HFF-Myc (cell line): ENCODE results near the gene ANKRD33B.

Experiments
- DNase-seq: peaks from one replicate; pipeline ENCODE4 v3.0.0-alpha.2; 2011; ENCODE audit warnings: low read depth; ENCODE audit errors: extremely low read depth
- H3K4me3 ChIP-seq: replicated peaks from 2 replicates; pipeline ENCODE4 v1.5.1; 2011; ENCODE audit warnings: low read depth, mild to moderate bottlenecking, control low read depth, low read length
- TF ChIP-seq, protein P1 (sequence below): IDR thresholded peaks from 2 replicates; pipeline ENCODE4 v1.5.1; 2012; ENCODE audit warnings: mild to moderate bottlenecking, low read depth, low read length, control low read depth; ENCODE audit errors: missing control alignments

The ANKRD33B gene

GRCh38 chr5:10699281-10699874 lies 135.5 kb downstream of the ANKRD33B start:
- no peak overlapping the region for H3K4me3 ChIP-seq
- no peak for DNase-seq
- TF ChIP-seq, protein P1, sequence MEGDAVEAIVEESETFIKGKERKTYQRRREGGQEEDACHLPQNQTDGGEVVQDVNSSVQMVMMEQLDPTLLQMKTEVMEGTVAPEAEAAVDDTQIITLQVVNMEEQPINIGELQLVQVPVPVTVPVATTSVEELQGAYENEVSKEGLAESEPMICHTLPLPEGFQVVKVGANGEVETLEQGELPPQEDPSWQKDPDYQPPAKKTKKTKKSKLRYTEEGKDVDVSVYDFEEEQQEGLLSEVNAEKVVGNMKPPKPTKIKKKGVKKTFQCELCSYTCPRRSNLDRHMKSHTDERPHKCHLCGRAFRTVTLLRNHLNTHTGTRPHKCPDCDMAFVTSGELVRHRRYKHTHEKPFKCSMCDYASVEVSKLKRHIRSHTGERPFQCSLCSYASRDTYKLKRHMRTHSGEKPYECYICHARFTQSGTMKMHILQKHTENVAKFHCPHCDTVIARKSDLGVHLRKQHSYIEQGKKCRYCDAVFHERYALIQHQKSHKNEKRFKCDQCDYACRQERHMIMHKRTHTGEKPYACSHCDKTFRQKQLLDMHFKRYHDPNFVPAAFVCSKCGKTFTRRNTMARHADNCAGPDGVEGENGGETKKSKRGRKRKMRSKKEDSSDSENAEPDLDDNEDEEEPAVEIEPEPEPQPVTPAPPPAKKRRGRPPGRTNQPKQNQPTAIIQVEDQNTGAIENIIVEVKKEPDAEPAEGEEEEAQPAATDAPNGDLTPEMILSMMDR, result no peak

GRCh38 chr5:10699987-10700386 lies 136.1 kb downstream of the ANKRD33B start:
- DNase-seq, result no peak
- H3K4me3 ChIP-seq, result no peak overlapping the region
- TF ChIP-seq, protein P1, result no peak

GRCh38 chr5:10700516-10700915 lies 136.6 kb downstream of the ANKRD33B start:
- no peak for DNase-seq
- H3K4me3 ChIP-seq, result no peak overlapping the region
- TF ChIP-seq, protein P1, result no peak

- H3K4me3 ChIP-seq, result no peak overlapping the region
- peak; percentile 36 for DNase-seq
- TF ChIP-seq, protein P1, result peak; percentile 44
Observed at GRCh38 chr5:10701567-10702039, 137.7 kb downstream of the ANKRD33B start.

DNA sequence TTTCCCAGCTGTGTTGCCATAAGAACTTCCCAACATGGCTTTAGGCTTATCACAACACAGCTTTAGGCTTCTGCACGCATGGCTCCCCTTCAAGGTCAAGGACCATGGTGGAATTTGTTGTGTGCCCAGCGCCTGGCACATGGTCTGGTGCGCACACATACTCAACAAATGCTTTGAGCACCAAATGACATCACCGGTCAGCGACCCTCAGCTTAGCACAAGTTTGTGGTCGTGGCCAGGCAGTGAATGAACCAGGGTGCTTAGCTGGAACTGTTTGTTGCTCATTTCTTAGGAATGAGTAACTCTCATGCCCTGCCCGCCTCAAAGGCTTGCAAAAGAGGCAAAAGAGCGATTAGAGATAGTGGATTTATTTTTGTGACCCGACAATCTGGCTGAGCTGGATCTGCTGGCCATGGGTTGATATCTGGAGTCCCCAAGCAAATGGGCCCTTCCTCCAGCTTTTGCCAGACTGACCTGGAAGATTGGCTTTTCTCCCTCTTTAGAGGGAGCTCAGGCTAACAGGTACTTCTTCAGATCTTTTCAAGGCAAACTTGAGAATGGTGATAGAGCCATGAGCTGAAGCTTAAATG lies 138.3 kb downstream of the ANKRD33B start:
- no peak for DNase-seq
- TF ChIP-seq, protein P1, result no peak
- no peak overlapping the region for H3K4me3 ChIP-seq

DNA sequence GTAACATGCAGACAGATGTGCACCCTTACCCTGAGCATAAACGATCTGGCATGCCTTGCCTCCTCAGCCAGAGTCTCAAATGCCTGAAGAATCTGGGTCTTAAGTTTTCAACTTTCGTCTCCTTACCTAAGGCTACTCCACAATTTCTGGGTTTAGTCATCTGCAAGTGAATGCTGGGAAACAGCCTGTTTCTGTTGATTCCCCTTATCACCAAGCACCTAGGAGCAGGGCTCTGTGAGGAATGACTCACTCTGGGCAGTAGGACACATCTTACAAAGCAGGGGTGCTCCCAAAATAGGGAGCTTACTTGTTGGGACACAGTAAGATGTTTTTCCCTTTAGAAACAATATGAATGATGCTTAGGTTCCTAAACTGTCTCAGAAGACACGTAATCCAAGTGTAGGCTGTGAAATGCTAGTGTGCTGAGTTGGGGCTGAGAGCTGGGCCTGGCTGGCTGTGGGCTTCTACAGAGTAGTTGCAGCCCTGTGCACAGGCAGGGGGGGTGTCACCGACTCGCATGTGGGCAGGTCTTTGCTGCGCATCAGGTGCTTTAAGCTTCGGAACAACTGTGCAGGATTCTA lies 139.1 kb downstream of the ANKRD33B start:
- H3K4me3 ChIP-seq, result no peak overlapping the region
- no peak for DNase-seq
- TF ChIP-seq, protein P1, result no peak
